MM.1S (cell line): ENCODE results near the gene NTN4.
"Not testable (repeated sequence)": the region's sequence is repeated elsewhere in the genome, so short reads cannot be mapped to it uniquely, and the experiment has no call there.

Experiments
- EZH2phosphoT487 ChIP-seq: fragments of 300-600 bp; sonication (generic); IDR thresholded peaks from 2 replicates; pipeline ENCODE4 v1.6.1; 2018; ENCODE audit warnings: antibody characterized with exemption, low read length
- TF ChIP-seq, protein P1 (sequence below): fragments of 300-600 bp; sonication (generic); IDR thresholded peaks from 2 replicates; pipeline ENCODE4 v1.5.1; 2016; ENCODE audit warnings: antibody characterized with exemption, low read length, mixed read lengths

DNA sequence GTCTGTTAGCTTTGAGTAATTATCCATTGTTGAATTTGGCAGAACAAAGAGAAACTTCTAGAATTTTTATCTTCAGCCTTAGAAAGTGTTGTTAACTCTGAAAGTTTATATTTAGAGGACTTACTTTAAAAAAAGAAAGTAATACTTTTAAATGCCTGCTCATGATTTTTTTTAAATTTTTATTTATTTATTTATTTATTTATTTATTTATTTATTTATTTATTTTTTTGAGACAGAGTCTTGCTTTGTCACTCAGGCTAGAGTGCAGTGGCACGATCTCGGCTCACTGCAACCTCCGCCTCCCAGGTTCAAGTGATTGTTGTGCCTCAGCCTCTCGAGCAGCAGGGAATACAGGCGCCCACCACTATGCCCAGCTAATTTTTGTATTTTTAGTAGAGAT is 54.8 kb downstream of the NTN4 start:
- TF ChIP-seq, protein P1, sequence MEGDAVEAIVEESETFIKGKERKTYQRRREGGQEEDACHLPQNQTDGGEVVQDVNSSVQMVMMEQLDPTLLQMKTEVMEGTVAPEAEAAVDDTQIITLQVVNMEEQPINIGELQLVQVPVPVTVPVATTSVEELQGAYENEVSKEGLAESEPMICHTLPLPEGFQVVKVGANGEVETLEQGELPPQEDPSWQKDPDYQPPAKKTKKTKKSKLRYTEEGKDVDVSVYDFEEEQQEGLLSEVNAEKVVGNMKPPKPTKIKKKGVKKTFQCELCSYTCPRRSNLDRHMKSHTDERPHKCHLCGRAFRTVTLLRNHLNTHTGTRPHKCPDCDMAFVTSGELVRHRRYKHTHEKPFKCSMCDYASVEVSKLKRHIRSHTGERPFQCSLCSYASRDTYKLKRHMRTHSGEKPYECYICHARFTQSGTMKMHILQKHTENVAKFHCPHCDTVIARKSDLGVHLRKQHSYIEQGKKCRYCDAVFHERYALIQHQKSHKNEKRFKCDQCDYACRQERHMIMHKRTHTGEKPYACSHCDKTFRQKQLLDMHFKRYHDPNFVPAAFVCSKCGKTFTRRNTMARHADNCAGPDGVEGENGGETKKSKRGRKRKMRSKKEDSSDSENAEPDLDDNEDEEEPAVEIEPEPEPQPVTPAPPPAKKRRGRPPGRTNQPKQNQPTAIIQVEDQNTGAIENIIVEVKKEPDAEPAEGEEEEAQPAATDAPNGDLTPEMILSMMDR, result not testable (repeated sequence)
- TF ChIP-seq EZH2phosphoT487, result not testable (repeated sequence)
